IMR-90 (cell line): ENCODE measurements around the gene CDK15. TPM values are rescaled to one million over a fixed set of nuclear protein-coding genes. Genes with fewer than 3 reads are reported as not detected.
A peak's percentile ranks its signal among the peaks of the same experiment; 100 is the strongest.

Experiments used
- ATAC-seq: fragments of 200-7000 bp; cut with Tn5 transposase; 2 replicates; pipeline ENCODE4 v1.9.1; 2020; ENCODE audit warnings: low read depth, mild to moderate bottlenecking, moderate library complexity
- BruUV-seq: library from RNA; stranded (reverse); fragments of 400-500 nt; replicated peaks from 2 replicates; lab custom pipeline; 2021; lab: Mats Ljungman, UMichigan
- CTCF ChIA-PET: fragments of 300-600 bp; formaldehyde crosslinking; extraction: SDS; loops from one replicate; lab custom pipeline; 2021; ENCODE audit warnings: antibody characterized with exemption; lab: Yijun Ruan, JAX
- POLR2A ChIA-PET: fragments of 300-600 bp; sonication (Branson Sonifier 250); formaldehyde crosslinking; loops from one replicate; lab custom pipeline; 2022; ENCODE audit warnings: antibody characterized with exemption; ENCODE audit not compliant: unreplicated experiment; lab: Charles Lee
- DNase-seq: peaks from one replicate; pipeline ENCODE4 v3.0.0; 2013
- H2AFZ ChIP-seq: replicated peaks from 2 replicates; pipeline ENCODE3; 2013; ENCODE audit warnings: low read length, mild to moderate bottlenecking; ENCODE audit not compliant: poor library complexity
- H2AK5ac ChIP-seq: 2 replicates; pipeline ENCODE4 v1.6.1; 2013; ENCODE audit warnings: low read depth, low read length, inconsistent platforms
- H2AK9ac ChIP-seq: replicated peaks from 2 replicates; pipeline ENCODE3; 2013; ENCODE audit warnings: mild to moderate bottlenecking, low read depth, low read length, moderate library complexity; ENCODE audit not compliant: poor library complexity
- H2BK120ac ChIP-seq: 2 replicates; pipeline ENCODE4 v1.6.1; 2013; ENCODE audit warnings: low read depth, low read length, inconsistent platforms
- H2BK15ac ChIP-seq: 3 replicates; pipeline ENCODE4 v1.6.1; 2013; ENCODE audit warnings: low read depth, low read length, inconsistent platforms
- H2BK20ac ChIP-seq: 2 replicates; pipeline ENCODE4 v1.6.1; 2013; ENCODE audit warnings: low read depth, mild to moderate bottlenecking, inconsistent platforms, low read length, moderate library complexity
- H2BK5ac ChIP-seq: 2 replicates; pipeline ENCODE4 v1.6.1; 2013; ENCODE audit warnings: mild to moderate bottlenecking, low read depth, low read length, inconsistent platforms; ENCODE audit not compliant: poor library complexity, severe bottlenecking
- H3K14ac ChIP-seq: replicated peaks from 2 replicates; pipeline ENCODE4 v1.6.1; 2013; ENCODE audit warnings: low read depth, low read length, inconsistent platforms
- H3K18ac ChIP-seq: 2 replicates; pipeline ENCODE4 v1.6.1; 2013; ENCODE audit warnings: low read depth, low read length, control low read depth
- H3K23ac ChIP-seq: 2 replicates; pipeline ENCODE4 v1.6.1; 2013; ENCODE audit warnings: low read depth, low read length, inconsistent platforms
- H3K27ac ChIP-seq: 2 replicates; pipeline ENCODE4 v1.5.1; 2013; ENCODE audit warnings: mild to moderate bottlenecking, control low read depth, low read length; ENCODE audit not compliant: insufficient read depth
- H3K27me3 ChIP-seq: 2 replicates; pipeline ENCODE4 v1.6.1; 2013; ENCODE audit warnings: low read length; ENCODE audit not compliant: control insufficient read depth, insufficient read depth
- H3K36me3 ChIP-seq: 2 replicates; pipeline ENCODE4 v1.6.1; 2013; ENCODE audit warnings: low read length, mixed read lengths; ENCODE audit not compliant: control insufficient read depth, insufficient read depth
- H3K4ac ChIP-seq: 2 replicates; pipeline ENCODE4 v1.6.1; 2013; ENCODE audit warnings: low read depth, low read length, inconsistent platforms
- H3K4me1 ChIP-seq: 2 replicates; pipeline ENCODE4 v1.6.1; 2013; ENCODE audit warnings: low read length, mixed read lengths; ENCODE audit not compliant: control insufficient read depth, insufficient read depth
- H3K4me2 ChIP-seq: 2 replicates; pipeline ENCODE4 v1.6.1; 2013; ENCODE audit warnings: low read depth, mild to moderate bottlenecking, control low read depth, low read length, moderate library complexity
- H3K4me3 ChIP-seq: 2 replicates; pipeline ENCODE4 v1.5.1; 2013; ENCODE audit warnings: low read depth, mild to moderate bottlenecking, control low read depth, low read length, moderate library complexity; ENCODE audit not compliant: insufficient read depth
- H3K56ac ChIP-seq: 2 replicates; pipeline ENCODE4 v1.6.1; 2013; ENCODE audit warnings: low read length, inconsistent platforms; ENCODE audit not compliant: insufficient read depth; ENCODE audit errors: extremely low read depth
- H3K79me1 ChIP-seq, 2 experiments: 2 replicates each; pipeline ENCODE4 v1.6.1; 2013; ENCODE audit warnings: low read length in 2 of 2, inconsistent platforms in 1 of 2, low read depth in 1 of 2
- H3K9ac ChIP-seq: 2 replicates; pipeline ENCODE4 v1.6.1; 2013; ENCODE audit warnings: low read depth, low read length, control low read depth
- H3K9me1 ChIP-seq: 2 replicates; pipeline ENCODE4 v1.6.1; 2013; ENCODE audit warnings: low read length, inconsistent platforms; ENCODE audit not compliant: insufficient read depth
- H3K9me3 ChIP-seq: 2 replicates; pipeline ENCODE4 v1.6.1; 2013; ENCODE audit warnings: low read length; ENCODE audit not compliant: control insufficient read depth, insufficient read depth
- H4K20me1 ChIP-seq: 2 replicates; pipeline ENCODE4 v1.6.1; 2013; ENCODE audit warnings: low read length, inconsistent platforms; ENCODE audit not compliant: insufficient read depth
- H4K5ac ChIP-seq: 2 replicates; pipeline ENCODE4 v1.6.1; 2013; ENCODE audit warnings: mild to moderate bottlenecking, low read depth, low read length, control low read depth
- H4K8ac ChIP-seq, 2 experiments: 2 replicates each; pipeline ENCODE4 v1.6.1; 2013; ENCODE audit warnings: low read depth in 2 of 2, low read length in 2 of 2, control low read depth in 1 of 2, inconsistent platforms in 1 of 2
- H4K91ac ChIP-seq: 2 replicates; pipeline ENCODE4 v1.6.1; 2013; ENCODE audit warnings: low read depth, low read length, inconsistent platforms; ENCODE audit not compliant: insufficient read depth
- BHLHE40 ChIP-seq: fragments of 150-350 bp; IDR thresholded peaks from 2 replicates; pipeline ENCODE4 v1.6.1; 2016; ENCODE audit warnings: mild to moderate bottlenecking, low read depth, low read length
- CEBPB ChIP-seq: IDR thresholded peaks from 2 replicates; pipeline ENCODE4 v1.6.1; 2012; ENCODE audit warnings: low read depth, low read length, improper control_type of control experiment
- CHD1 ChIP-seq: IDR thresholded peaks from 2 replicates; pipeline ENCODE4 v1.6.1; 2012; ENCODE audit warnings: low read depth, low read length, improper control_type of control experiment
- FOS ChIP-seq: fragments of 150-350 bp; IDR thresholded peaks from 2 replicates; pipeline ENCODE4 v1.6.1; 2016; ENCODE audit warnings: low read depth, low read length
- MAFK ChIP-seq: IDR thresholded peaks from 2 replicates; pipeline ENCODE4 v1.6.1; 2012; ENCODE audit warnings: low read depth, low read length, improper control_type of control experiment
- MAZ ChIP-seq: IDR thresholded peaks from 2 replicates; pipeline ENCODE4 v1.6.1; 2012; ENCODE audit warnings: low read depth, mild to moderate bottlenecking, low read length, improper control_type of control experiment, moderate library complexity, borderline replicate concordance
- MXI1 ChIP-seq: IDR thresholded peaks from 2 replicates; pipeline ENCODE4 v1.6.1; 2012; ENCODE audit warnings: low read depth, mild to moderate bottlenecking, low read length, moderate library complexity, borderline replicate concordance
- NFE2L2 ChIP-seq: fragments of 150-350 bp; IDR thresholded peaks from 2 replicates; pipeline ENCODE4 v1.6.1; 2016; ENCODE audit warnings: low read depth, mild to moderate bottlenecking, low read length
- POLR2A ChIP-seq: IDR thresholded peaks from 2 replicates; pipeline ENCODE4 v1.6.1; 2012; ENCODE audit warnings: mild to moderate bottlenecking, low read depth, low read length
- RAD21 ChIP-seq: IDR thresholded peaks from 2 replicates; pipeline ENCODE4 v1.6.1; 2012; ENCODE audit warnings: low read length, improper control_type of control experiment
- RCOR1 ChIP-seq: IDR thresholded peaks from 2 replicates; pipeline ENCODE4 v1.6.1; 2012; ENCODE audit warnings: mild to moderate bottlenecking, low read length, improper control_type of control experiment; ENCODE audit not compliant: insufficient replicate concordance
- RFX5 ChIP-seq: IDR thresholded peaks from 2 replicates; pipeline ENCODE4 v1.8.0; 2012; ENCODE audit warnings: low read depth, mild to moderate bottlenecking, low read length, moderate library complexity
- SMC3 ChIP-seq: fragments of 150-350 bp; IDR thresholded peaks from 2 replicates; pipeline ENCODE4 v1.6.1; 2016; ENCODE audit warnings: low read depth, mild to moderate bottlenecking, antibody characterized with exemption, low read length, moderate library complexity
- WGBS, 2 experiments: methylation state at CpG; one replicate each; pipeline versions ENCODE4 v1.1.5 to v1.1.7; 2013; ENCODE audit warnings: missing lambda C conversion rate in 2 of 2; ENCODE audit not compliant: insufficient read length in 1 of 2; ENCODE audit errors: extremely low coverage in 2 of 2; 5-methylcytosine and 5-hydroxymethylcytosine counted together
- dilution Hi-C: fragments of 300-500 bp; cut with HindIII; formaldehyde crosslinking; loops from one replicate; pipeline ENCODE4 v1.14.3; 2018; ENCODE audit warnings: low sequenced_read_pairs; ENCODE audit not compliant: unreplicated experiment
- in situ Hi-C: fragments of 300-500 bp; cut with MboI; formaldehyde crosslinking; loops from 3 replicates; pipeline ENCODE4 v1.14.3; 2019; ENCODE audit warnings: low sequenced_read_pairs, inconsistent platforms, mixed read lengths
- intact Hi-C: fragments of 100-400 bp; cut with micrococcal nuclease; formaldehyde crosslinking; loops from 2 replicates; pipeline ENCODE4 v1.10.0; 2022
- polyA plus RNA-seq, 3 experiments: library from polyadenylated mRNA; depleted of rRNA; stranded (reverse); fragments of >200 nt; gene quantifications; 2 replicates each; pipeline ENCODE4 v1.2.3, GENCODE V29; 2012; ENCODE audit warnings: low replicate concordance in 1 of 3
- total RNA-seq: library from RNA; depleted of rRNA; stranded (reverse); fragments of >200 nt; gene quantifications from 2 replicates; pipeline ENCODE4 v1.2.3, GENCODE V29; 2012
- TF ChIP-seq, protein P1 (sequence below): conservative IDR thresholded peaks from 2 replicates; pipeline ENCODE4 v1.5.1; 2012; ENCODE audit warnings: mild to moderate bottlenecking, low read depth, low read length, improper control_type of control experiment
- TF ChIP-seq, protein P2 (sequence below): fragments of 150-350 bp; IDR thresholded peaks from 2 replicates; pipeline ENCODE4 v1.6.1; 2016; ENCODE audit warnings: low read depth, mild to moderate bottlenecking, low read length, moderate library complexity, borderline replicate concordance

The CDK15 gene
- total and polyA plus RNA-seq, 2 of the 4 experiments (the other 2 are of a cell fraction): 16.1 to 33.0 TPM

DNA sequence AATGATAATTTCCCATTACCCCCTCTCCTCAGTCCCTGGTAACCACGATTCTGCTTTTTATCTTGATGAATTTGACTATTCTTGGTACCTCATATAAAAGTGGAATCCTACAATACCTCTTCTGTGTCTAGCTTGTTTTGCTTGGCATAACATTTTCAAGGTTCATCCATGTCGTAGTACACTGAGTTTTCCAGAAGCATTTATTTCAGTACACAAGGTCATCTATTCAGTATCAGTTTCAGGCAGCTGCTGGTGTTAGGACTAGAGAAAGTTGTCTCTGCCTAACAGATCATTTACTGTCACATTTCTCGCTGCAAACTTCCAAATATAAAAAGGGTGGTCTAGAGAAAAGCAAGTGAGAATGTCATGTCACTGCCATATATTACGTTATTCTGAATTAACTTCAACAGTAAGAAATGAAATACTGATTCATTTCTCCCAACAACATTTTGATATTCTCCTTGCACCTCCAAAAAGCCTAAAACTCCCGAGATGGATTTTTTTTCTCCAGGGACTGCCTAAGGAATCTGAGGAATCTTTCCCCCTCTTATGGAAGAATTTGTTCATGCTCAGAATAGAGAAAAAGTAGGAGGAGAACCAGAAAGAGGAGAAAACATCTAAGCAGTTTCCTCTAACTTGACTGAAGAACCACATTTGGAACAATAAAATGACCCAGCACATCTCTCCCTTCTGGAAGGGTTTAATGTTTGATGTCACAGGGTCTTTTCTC, 36.0 kb downstream of the CDK15 start:
- H3K14ac ChIP-seq: peak overlapping the region; percentile 77
- H3K4me1 ChIP-seq: peaks cover 11% of the 10 kb centered on the region
- no TSS peak for BruUV-seq
- no CpG with 5 or more reads among the region's 5 CpGs for WGBS, 2 experiments
- peak overlapping the region; percentile 95 for H3K4ac ChIP-seq
- H3K9me1 ChIP-seq: peaks cover 2% of the 10 kb centered on the region; the same call in 1 of the 2 replicates
- dilution Hi-C loops (no loop called here), in situ Hi-C loops (no loop called here), intact Hi-C loops (no loop called here)
- H2AK5ac ChIP-seq: no peak overlapping the region; the same call in 1 of the 2 replicates
- H2BK15ac ChIP-seq: peak overlapping the region; percentile 90; the same call in 2 of the 3 replicates
- no peak overlapping the region for H3K9ac ChIP-seq
- peak overlapping the region; percentile 69; the same call in 1 of the 2 replicates for H3K23ac ChIP-seq
- H3K18ac ChIP-seq: peak overlapping the region; percentile 72
- peaks cover 0 to 6% of the 10 kb centered on the region in 2 experiments; a peak in 2 of 4 replicates for H3K79me1 ChIP-seq
- H3K9me3 ChIP-seq: peaks cover 5% of the 10 kb centered on the region
- H4K8ac ChIP-seq: peak overlapping the region in 1 of 2 experiments; percentile 65; a peak in 1 of 4 replicates
- H2BK5ac ChIP-seq: peak overlapping the region; percentile 60
- DNase-seq: no peak
- H2BK20ac ChIP-seq: peak overlapping the region; percentile 94
- peak overlapping the region; percentile 19; the same call in 1 of the 2 replicates for H4K5ac ChIP-seq
- H4K91ac ChIP-seq: peak overlapping the region; percentile 83; the same call in 1 of the 2 replicates
- H2AFZ ChIP-seq: peak overlapping the region; percentile 83
- H3K4me3 ChIP-seq: no peak overlapping the region
- H3K27me3 ChIP-seq: no peaks in the 10 kb centered on the region
- H4K20me1 ChIP-seq: no peaks in the 10 kb centered on the region
- no peak overlapping the region; the same call in 1 of the 2 replicates for H3K27ac ChIP-seq
- CTCF ChIA-PET: no interaction called here
- no peaks in the 10 kb centered on the region for H3K36me3 ChIP-seq
- POLR2A ChIA-PET: no interaction called here
- H2AK9ac ChIP-seq: no peak overlapping the region
- ATAC-seq: no peak; the same call in 1 of the 2 replicates
- H3K4me2 ChIP-seq: peak overlapping the region; percentile 9; the same call in 1 of the 2 replicates
- peak overlapping the region; percentile 94 for H2BK120ac ChIP-seq
- H3K56ac ChIP-seq: peak overlapping the region; percentile 60; the same call in 1 of the 2 replicates
- no peak for TF ChIP-seq SMC3
- TF ChIP-seq MAZ: no peak
- no peak for TF ChIP-seq MXI1
- TF ChIP-seq RCOR1: no peak
- TF ChIP-seq FOS: no peak
- no peak for TF ChIP-seq NFE2L2
- TF ChIP-seq POLR2A: no peak
- TF ChIP-seq, protein P1, sequence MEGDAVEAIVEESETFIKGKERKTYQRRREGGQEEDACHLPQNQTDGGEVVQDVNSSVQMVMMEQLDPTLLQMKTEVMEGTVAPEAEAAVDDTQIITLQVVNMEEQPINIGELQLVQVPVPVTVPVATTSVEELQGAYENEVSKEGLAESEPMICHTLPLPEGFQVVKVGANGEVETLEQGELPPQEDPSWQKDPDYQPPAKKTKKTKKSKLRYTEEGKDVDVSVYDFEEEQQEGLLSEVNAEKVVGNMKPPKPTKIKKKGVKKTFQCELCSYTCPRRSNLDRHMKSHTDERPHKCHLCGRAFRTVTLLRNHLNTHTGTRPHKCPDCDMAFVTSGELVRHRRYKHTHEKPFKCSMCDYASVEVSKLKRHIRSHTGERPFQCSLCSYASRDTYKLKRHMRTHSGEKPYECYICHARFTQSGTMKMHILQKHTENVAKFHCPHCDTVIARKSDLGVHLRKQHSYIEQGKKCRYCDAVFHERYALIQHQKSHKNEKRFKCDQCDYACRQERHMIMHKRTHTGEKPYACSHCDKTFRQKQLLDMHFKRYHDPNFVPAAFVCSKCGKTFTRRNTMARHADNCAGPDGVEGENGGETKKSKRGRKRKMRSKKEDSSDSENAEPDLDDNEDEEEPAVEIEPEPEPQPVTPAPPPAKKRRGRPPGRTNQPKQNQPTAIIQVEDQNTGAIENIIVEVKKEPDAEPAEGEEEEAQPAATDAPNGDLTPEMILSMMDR: no peak
- TF ChIP-seq CHD1: no peak
- no peak for TF ChIP-seq BHLHE40
- TF ChIP-seq MAFK: no peak
- no peak for TF ChIP-seq RFX5
- no peak for TF ChIP-seq CEBPB
- TF ChIP-seq, protein P2, sequence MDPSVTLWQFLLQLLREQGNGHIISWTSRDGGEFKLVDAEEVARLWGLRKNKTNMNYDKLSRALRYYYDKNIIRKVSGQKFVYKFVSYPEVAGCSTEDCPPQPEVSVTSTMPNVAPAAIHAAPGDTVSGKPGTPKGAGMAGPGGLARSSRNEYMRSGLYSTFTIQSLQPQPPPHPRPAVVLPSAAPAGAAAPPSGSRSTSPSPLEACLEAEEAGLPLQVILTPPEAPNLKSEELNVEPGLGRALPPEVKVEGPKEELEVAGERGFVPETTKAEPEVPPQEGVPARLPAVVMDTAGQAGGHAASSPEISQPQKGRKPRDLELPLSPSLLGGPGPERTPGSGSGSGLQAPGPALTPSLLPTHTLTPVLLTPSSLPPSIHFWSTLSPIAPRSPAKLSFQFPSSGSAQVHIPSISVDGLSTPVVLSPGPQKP: no peak
- TF ChIP-seq RAD21: no peak
